GM12878 (cell line): ENCODE data around the gene CCND2. TPM values are rescaled to one million over a fixed set of nuclear protein-coding genes. Genes with fewer than 3 reads are reported as not detected.

Experiments used
- LARP7 ChIP-seq: fragments of 450-650 bp; IDR thresholded peaks from 2 replicates; pipeline ENCODE4 v1.6.1; 2017; ENCODE audit warnings: mild to moderate bottlenecking
- NFYB ChIP-seq: IDR thresholded peaks from 2 replicates; pipeline ENCODE4 v1.6.1; 2011; ENCODE audit warnings: low read depth, mild to moderate bottlenecking, low read length, improper control_type of control experiment, moderate library complexity; ENCODE audit not compliant: insufficient read depth
- NKRF ChIP-seq: fragments of 450-650 bp; conservative IDR thresholded peaks from 2 replicates; pipeline ENCODE4 v1.6.1; 2017; ENCODE audit warnings: mild to moderate bottlenecking, moderate library complexity
- POLR2AphosphoS5 ChIP-seq: IDR thresholded peaks from 2 replicates; pipeline ENCODE4 v1.6.1; 2011; ENCODE audit warnings: mild to moderate bottlenecking, low read length, inconsistent platforms
- POU2F2 ChIP-seq: IDR thresholded peaks from 3 replicates; pipeline ENCODE4 v1.6.1; 2011; ENCODE audit warnings: low read depth, mild to moderate bottlenecking, low read length, borderline replicate concordance
- SP1 ChIP-seq: IDR thresholded peaks from one replicate; pipeline ENCODE4 v1.6.1; 2011; ENCODE audit warnings: low read depth, low read length
- ZSCAN29 ChIP-seq: fragments of 450-650 bp; IDR thresholded peaks from 2 replicates; pipeline ENCODE4 v1.6.1; 2017; ENCODE audit warnings: mild to moderate bottlenecking, moderate library complexity
- polyA plus RNA-seq, 11 experiments: library from polyadenylated mRNA; depleted of rRNA in 4 of 11; unstranded in 6 of 11; stranded (reverse) in 5 of 11; fragments of >200 nt; fragmentation: Nextera tagmentation in 4 of 11; fragmentation: Illumina TruSeq in 1 of 11; extraction: Ambion mirVana in 4 of 11; extraction: Trizol in 1 of 11; gene quantifications; 1 replicate in 1 of 11; 2 replicates in 10 of 11; pipeline versions ENCODE4 v1.2.1 to v1.2.3, GENCODE V29; 2011 to 2016; ENCODE audit warnings: inconsistent platforms in 2 of 11, missing spikeins in 2 of 11, low read depth in 1 of 11
- total RNA-seq, 4 experiments: library from RNA; depleted of rRNA in 3 of 4; stranded (reverse); fragments of >200 nt in 3 of 4; fragmentation: Illumina TruSeq in 1 of 4; extraction: Trizol in 1 of 4; gene quantifications; 2 replicates each; pipeline versions ENCODE4 v1.2.1 to v1.2.3, GENCODE V29; 2013 to 2021
- TF ChIP-seq, protein P1 (sequence below): fragments of 450-650 bp; IDR thresholded peaks from 2 replicates; pipeline ENCODE4 v1.6.1; 2016; ENCODE audit warnings: mild to moderate bottlenecking
- TF ChIP-seq, protein P2 (sequence below): IDR thresholded peaks from 2 replicates; pipeline ENCODE4 v1.6.1; 2012; ENCODE audit warnings: mild to moderate bottlenecking, low read depth, low read length

Gene CCND2
- total and polyA plus RNA-seq, 10 of the 15 experiments (the other 5 are each of a cell fraction or from before 2014, with no cell fraction given) = 30.1 to 263 (median 152) TPM

GRCh38 chr12:4270016-4270830 is 3.3 kb upstream of the CCND2 start (continued):
- TF ChIP-seq NKRF (peak; percentile 34; the same call in 1 of the 2 replicates), POLR2AphosphoS5 (peak; percentile 50), LARP7 (peak; percentile 41; the same call in 1 of the 2 replicates), SP1 (no peak), NFYB (no peak), POU2F2 (0 out of 3 replicates have a peak, but pooled peaks have one; percentile 15), ZSCAN29 (no peak)
- TF ChIP-seq, protein P1, sequence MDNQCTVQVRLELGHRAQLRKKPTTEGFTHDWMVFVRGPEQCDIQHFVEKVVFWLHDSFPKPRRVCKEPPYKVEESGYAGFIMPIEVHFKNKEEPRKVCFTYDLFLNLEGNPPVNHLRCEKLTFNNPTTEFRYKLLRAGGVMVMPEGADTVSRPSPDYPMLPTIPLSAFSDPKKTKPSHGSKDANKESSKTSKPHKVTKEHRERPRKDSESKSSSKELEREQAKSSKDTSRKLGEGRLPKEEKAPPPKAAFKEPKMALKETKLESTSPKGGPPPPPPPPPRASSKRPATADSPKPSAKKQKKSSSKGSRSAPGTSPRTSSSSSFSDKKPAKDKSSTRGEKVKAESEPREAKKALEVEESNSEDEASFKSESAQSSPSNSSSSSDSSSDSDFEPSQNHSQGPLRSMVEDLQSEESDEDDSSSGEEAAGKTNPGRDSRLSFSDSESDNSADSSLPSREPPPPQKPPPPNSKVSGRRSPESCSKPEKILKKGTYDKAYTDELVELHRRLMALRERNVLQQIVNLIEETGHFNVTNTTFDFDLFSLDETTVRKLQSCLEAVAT = peak; percentile 77
- TF ChIP-seq, protein P2, sequence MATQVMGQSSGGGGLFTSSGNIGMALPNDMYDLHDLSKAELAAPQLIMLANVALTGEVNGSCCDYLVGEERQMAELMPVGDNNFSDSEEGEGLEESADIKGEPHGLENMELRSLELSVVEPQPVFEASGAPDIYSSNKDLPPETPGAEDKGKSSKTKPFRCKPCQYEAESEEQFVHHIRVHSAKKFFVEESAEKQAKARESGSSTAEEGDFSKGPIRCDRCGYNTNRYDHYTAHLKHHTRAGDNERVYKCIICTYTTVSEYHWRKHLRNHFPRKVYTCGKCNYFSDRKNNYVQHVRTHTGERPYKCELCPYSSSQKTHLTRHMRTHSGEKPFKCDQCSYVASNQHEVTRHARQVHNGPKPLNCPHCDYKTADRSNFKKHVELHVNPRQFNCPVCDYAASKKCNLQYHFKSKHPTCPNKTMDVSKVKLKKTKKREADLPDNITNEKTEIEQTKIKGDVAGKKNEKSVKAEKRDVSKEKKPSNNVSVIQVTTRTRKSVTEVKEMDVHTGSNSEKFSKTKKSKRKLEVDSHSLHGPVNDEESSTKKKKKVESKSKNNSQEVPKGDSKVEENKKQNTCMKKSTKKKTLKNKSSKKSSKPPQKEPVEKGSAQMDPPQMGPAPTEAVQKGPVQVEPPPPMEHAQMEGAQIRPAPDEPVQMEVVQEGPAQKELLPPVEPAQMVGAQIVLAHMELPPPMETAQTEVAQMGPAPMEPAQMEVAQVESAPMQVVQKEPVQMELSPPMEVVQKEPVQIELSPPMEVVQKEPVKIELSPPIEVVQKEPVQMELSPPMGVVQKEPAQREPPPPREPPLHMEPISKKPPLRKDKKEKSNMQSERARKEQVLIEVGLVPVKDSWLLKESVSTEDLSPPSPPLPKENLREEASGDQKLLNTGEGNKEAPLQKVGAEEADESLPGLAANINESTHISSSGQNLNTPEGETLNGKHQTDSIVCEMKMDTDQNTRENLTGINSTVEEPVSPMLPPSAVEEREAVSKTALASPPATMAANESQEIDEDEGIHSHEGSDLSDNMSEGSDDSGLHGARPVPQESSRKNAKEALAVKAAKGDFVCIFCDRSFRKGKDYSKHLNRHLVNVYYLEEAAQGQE = no peak
